ENCODE data around the gene KRT32. TPM values are rescaled to one million over a fixed set of nuclear protein-coding genes. Genes with fewer than 3 reads are reported as not detected.

Gene KRT32
- total and polyA plus RNA-seq, 3 donors from 2014 or later: 0.19 TPM; not detected in 2

DNA sequence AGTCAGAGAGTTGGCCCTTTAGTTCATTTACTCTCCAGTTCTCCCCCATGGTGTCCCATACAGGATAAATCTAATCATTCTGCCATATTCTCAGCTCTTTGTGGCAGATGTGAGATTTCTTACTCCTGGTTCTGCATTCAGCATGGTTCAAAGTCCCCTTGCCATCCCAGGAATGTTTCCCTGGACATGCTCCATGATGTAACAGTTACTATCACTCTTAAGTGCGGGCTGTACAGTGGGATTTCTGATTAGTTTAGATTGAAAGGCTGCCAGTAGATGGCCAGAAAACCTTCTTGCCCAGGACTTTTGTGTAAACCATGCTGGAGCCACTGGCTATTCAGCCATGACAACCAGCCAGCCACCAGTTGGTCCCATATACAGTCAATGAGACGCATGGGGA, 53.2 kb downstream of the KRT32 start:
- H3K36me3 ChIP-seq (ENCODE audit: low read depth, missing control alignments): no peaks in the 10 kb centered on the region
- intact Hi-C loops (cut with DNase I; ENCODE audit: low total_unique reads): no loop called here
- no peaks in the 10 kb centered on the region for H3K9me3 ChIP-seq
- 60 to 79% methylated on average over 1 to 2 of the region's 2 CpGs for WGBS, 2 donors
- no peak overlapping the region for H3K4me3 ChIP-seq
- peaks cover 24% of the 10 kb centered on the region for H3K4me1 ChIP-seq
- TF ChIP-seq POLR2A (IDR thresholded peaks at IDR 0.05): no peak
- TF ChIP-seq, protein P1, sequence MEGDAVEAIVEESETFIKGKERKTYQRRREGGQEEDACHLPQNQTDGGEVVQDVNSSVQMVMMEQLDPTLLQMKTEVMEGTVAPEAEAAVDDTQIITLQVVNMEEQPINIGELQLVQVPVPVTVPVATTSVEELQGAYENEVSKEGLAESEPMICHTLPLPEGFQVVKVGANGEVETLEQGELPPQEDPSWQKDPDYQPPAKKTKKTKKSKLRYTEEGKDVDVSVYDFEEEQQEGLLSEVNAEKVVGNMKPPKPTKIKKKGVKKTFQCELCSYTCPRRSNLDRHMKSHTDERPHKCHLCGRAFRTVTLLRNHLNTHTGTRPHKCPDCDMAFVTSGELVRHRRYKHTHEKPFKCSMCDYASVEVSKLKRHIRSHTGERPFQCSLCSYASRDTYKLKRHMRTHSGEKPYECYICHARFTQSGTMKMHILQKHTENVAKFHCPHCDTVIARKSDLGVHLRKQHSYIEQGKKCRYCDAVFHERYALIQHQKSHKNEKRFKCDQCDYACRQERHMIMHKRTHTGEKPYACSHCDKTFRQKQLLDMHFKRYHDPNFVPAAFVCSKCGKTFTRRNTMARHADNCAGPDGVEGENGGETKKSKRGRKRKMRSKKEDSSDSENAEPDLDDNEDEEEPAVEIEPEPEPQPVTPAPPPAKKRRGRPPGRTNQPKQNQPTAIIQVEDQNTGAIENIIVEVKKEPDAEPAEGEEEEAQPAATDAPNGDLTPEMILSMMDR (IDR thresholded peaks at IDR 0.05): no peak
- no peaks in the 10 kb centered on the region for H3K27me3 ChIP-seq
- DNase-seq: no peak
- no peak overlapping the region for H3K27ac ChIP-seq

DNA sequence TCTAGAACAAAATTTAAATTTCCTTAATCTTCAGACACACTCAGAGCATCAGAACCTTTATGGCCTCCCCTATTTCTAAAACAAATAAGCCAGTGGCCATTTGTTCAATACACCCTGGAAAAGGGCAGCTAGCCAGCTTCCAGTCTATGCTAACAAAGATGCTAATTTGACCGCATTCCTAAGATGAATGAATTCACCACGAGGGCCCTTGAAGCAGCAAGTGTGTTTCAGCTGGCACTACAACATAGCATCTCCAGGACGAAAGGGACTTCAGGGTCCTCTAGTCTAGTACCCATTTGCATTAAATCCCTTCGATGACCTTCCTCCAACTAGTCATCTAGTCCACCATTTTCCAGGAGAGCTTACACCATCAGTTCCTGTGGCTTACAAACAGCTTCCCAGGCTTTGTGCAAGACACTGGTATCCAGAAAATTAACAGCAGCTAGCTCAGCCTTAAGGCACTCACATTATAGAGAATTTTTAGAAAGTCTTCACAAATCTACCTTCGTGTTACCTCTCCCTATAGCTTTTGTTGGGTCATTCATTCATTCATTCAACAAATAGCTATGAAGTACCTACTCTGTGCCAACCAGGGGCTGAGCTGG, 53.7 kb downstream of the KRT32 start:
- TF ChIP-seq POLR2A (IDR thresholded peaks at IDR 0.05): no peak
- TF ChIP-seq, protein P1 (IDR thresholded peaks at IDR 0.05): no peak
- Histone ChIP-seq H3K4me1 (peaks cover 24% of the 10 kb centered on the region), H3K9me3 (no peaks in the 10 kb centered on the region), H3K27ac (no peak overlapping the region), H3K36me3 (ENCODE audit: low read depth, missing control alignments) (no peaks in the 10 kb centered on the region), H3K27me3 (no peaks in the 10 kb centered on the region), H3K4me3 (no peak overlapping the region)
- intact Hi-C loops (cut with DNase I; ENCODE audit: low total_unique reads): no loop called here
- WGBS, 2 donors: 76 to 81% methylated on average over 5 of the region's 5 CpGs
- no peak for DNase-seq

DNA sequence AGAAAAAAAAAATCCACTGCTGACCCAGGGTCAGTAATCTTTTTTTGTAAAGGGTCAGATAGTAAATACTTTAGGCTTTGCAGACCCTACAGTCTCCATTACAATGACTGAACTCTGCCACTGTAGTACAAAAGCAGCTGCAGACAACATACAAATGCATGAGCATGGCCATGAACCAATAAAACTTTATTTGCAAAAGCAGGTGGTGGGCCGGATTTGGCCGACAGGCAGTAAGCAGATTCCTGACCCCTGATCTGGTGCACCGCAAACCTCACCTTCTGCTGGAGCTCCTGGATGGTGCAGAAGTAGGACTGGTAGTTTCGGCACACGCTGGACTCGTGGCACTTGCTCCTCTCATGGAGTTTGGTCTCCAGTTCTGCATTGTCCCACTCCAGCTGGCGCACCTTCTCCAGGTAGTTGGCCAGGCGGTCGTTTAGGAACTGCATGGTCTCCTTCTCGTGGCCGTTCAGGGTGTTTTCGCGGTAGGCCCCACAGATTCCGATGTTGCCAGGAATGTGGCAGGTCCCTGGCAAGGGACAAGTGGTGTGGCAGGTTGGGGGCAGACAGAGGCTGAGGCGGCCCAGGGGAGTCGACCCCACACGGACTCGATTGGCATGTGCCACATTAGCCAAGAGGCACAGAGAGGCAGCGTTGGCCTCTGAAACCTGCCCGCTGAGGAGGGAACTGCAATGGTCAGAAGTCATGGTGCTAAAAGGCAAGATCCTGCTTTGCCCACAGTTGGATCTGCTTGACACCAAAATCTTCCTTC, 55.9 kb downstream of the KRT32 start:
- Histone ChIP-seq H3K27ac (no peak overlapping the region), H3K4me3 (no peak overlapping the region), H3K4me1 (peaks cover 13% of the 10 kb centered on the region), H3K27me3 (no peaks in the 10 kb centered on the region), H3K9me3 (no peaks in the 10 kb centered on the region), H3K36me3 (ENCODE audit: low read depth, missing control alignments) (no peaks in the 10 kb centered on the region)
- intact Hi-C loops (cut with DNase I; ENCODE audit: low total_unique reads): no loop called here
- 85 to 93% methylated on average over 13 to 20 of the region's 20 CpGs for WGBS, 2 donors
- no peak for DNase-seq
- TF ChIP-seq POLR2A (IDR thresholded peaks at IDR 0.05): no peak
- TF ChIP-seq, protein P1 (IDR thresholded peaks at IDR 0.05): no peak

Small RNA genes within 50 kb of the gene (microRNA-seq; reads per million reads assigned to microRNA genes)
- gene MIR6510 (ENCODE audit: borderline number of aligned reads in 2 of 2, borderline replicate concordance in 1 of 2): 0 reads per million in 2 donors

Small RNA genes within 50 kb of the gene (small RNA-seq; reads per million reads assigned to genes)
- 0.19 to 0.27 reads per million in 2 donors for gene RNU2-32P

Other genes starting within 250 kb of the KRT32 start
- not detected for gene KRTAP9-2, start 240.7 kb downstream of the KRT32 start, total RNA-seq
- not detected for gene KRTAP9-2, start 240.7 kb downstream of the KRT32 start, polyA plus RNA-seq (ENCODE audit: insufficient read depth, low read depth, low replicate concordance)
- not detected for gene KRTAP9-3, start 234.9 kb downstream of the KRT32 start, total RNA-seq
- not detected for gene KRTAP9-3, start 234.9 kb downstream of the KRT32 start, polyA plus RNA-seq (ENCODE audit: insufficient read depth, low read depth, low replicate concordance)
- gene KRTAP9-8, start 229.4 kb downstream of the KRT32 start, total RNA-seq: not detected
- not detected for gene KRTAP9-8, start 229.4 kb downstream of the KRT32 start, polyA plus RNA-seq (ENCODE audit: insufficient read depth, low read depth, low replicate concordance)
- not detected for gene KRTAP9-4, start 217.7 kb downstream of the KRT32 start, total RNA-seq
- not detected for gene KRTAP9-4, start 217.7 kb downstream of the KRT32 start, polyA plus RNA-seq (ENCODE audit: insufficient read depth, low read depth, low replicate concordance)
- not detected for gene KRTAP9-9, start 212.0 kb downstream of the KRT32 start, total RNA-seq
- gene KRTAP9-9, start 212.0 kb downstream of the KRT32 start, polyA plus RNA-seq (ENCODE audit: insufficient read depth, low read depth, low replicate concordance): not detected
- not detected for gene KRTAP9-6, start 202.0 kb downstream of the KRT32 start, total RNA-seq
- not detected for gene KRTAP9-6, start 202.0 kb downstream of the KRT32 start, polyA plus RNA-seq (ENCODE audit: insufficient read depth, low read depth, low replicate concordance)
- gene KRTAP9-7, start 191.7 kb downstream of the KRT32 start, total RNA-seq: under 1 TPM in 1 of 2 donors, not detected in 1; 0.47 TPM
- not detected for gene KRTAP9-7, start 191.7 kb downstream of the KRT32 start, polyA plus RNA-seq (ENCODE audit: insufficient read depth, low read depth, low replicate concordance)
- not detected for gene KRTAP29-1, start 164.5 kb downstream of the KRT32 start, total RNA-seq
- gene KRTAP29-1, start 164.5 kb downstream of the KRT32 start, polyA plus RNA-seq (ENCODE audit: insufficient read depth, low read depth, low replicate concordance): not detected
- gene KRTAP16-1, start 158.1 kb downstream of the KRT32 start, total RNA-seq: not detected
- not detected for gene KRTAP16-1, start 158.1 kb downstream of the KRT32 start, polyA plus RNA-seq (ENCODE audit: insufficient read depth, low read depth, low replicate concordance)
- not detected for gene KRTAP17-1, start 151.7 kb downstream of the KRT32 start, total RNA-seq
- gene KRTAP17-1, start 151.7 kb downstream of the KRT32 start, polyA plus RNA-seq (ENCODE audit: insufficient read depth, low read depth, low replicate concordance): not detected
- gene KRT33A, start 116.6 kb downstream of the KRT32 start, total RNA-seq: 1 to 10 TPM in 1 of 2 donors, under 1 TPM in 1; 0.50 to 3.1 TPM
- 2.3 TPM for gene KRT33A, start 116.6 kb downstream of the KRT32 start, polyA plus RNA-seq (ENCODE audit: insufficient read depth, low read depth, low replicate concordance)
- under 1 TPM in 1 of 2 donors, not detected in 1; 0.25 TPM for gene KRT33B, start 97.6 kb downstream of the KRT32 start, total RNA-seq
- not detected for gene KRT33B, start 97.6 kb downstream of the KRT32 start, polyA plus RNA-seq (ENCODE audit: insufficient read depth, low read depth, low replicate concordance)
- gene KRT34, start 85.1 kb downstream of the KRT32 start, total RNA-seq: under 1 TPM; 0.50 to 0.55 TPM
- 1.2 TPM for gene KRT34, start 85.1 kb downstream of the KRT32 start, polyA plus RNA-seq (ENCODE audit: insufficient read depth, low read depth, low replicate concordance)
- gene KRT31, start 69.8 kb downstream of the KRT32 start, total RNA-seq: under 1 TPM in 1 of 2 donors, not detected in 1; 0.74 TPM
- 0.53 TPM for gene KRT31, start 69.8 kb downstream of the KRT32 start, polyA plus RNA-seq (ENCODE audit: insufficient read depth, low read depth, low replicate concordance)
- not detected for gene KRT37, start 42.8 kb downstream of the KRT32 start, total RNA-seq
- not detected for gene KRT37, start 42.8 kb downstream of the KRT32 start, polyA plus RNA-seq (ENCODE audit: insufficient read depth, low read depth, low replicate concordance)
- gene KRT38, start 26.4 kb downstream of the KRT32 start, total RNA-seq: not detected
- gene KRT38, start 26.4 kb downstream of the KRT32 start, polyA plus RNA-seq (ENCODE audit: insufficient read depth, low read depth, low replicate concordance): not detected
- not detected for gene KRT35, start 13.8 kb upstream of the KRT32 start, total RNA-seq
- 0.18 TPM for gene KRT35, start 13.8 kb upstream of the KRT32 start, polyA plus RNA-seq (ENCODE audit: insufficient read depth, low read depth, low replicate concordance)
- gene KRT36, start 22.5 kb upstream of the KRT32 start, total RNA-seq: under 1 TPM; 0.24 to 0.43 TPM
- gene KRT36, start 22.5 kb upstream of the KRT32 start, polyA plus RNA-seq (ENCODE audit: insufficient read depth, low read depth, low replicate concordance): 0.24 TPM
- 1 to 10 TPM; 2.4 to 7.7 TPM for gene KRT13, start 38.2 kb upstream of the KRT32 start, total RNA-seq
- 21.4 TPM for gene KRT13, start 38.2 kb upstream of the KRT32 start, polyA plus RNA-seq (ENCODE audit: insufficient read depth, low read depth, low replicate concordance)
- 10 to 100 TPM in 1 of 2 donors, 1 to 10 TPM in 1; 5.8 to 19.4 TPM for gene KRT15, start 51.5 kb upstream of the KRT32 start, total RNA-seq
- 21.7 TPM for gene KRT15, start 51.5 kb upstream of the KRT32 start, polyA plus RNA-seq (ENCODE audit: insufficient read depth, low read depth, low replicate concordance)
- gene KRT19, start 60.9 kb upstream of the KRT32 start, total RNA-seq: 1 to 10 TPM; 3.9 to 5.5 TPM
- gene KRT19, start 60.9 kb upstream of the KRT32 start, polyA plus RNA-seq (ENCODE audit: insufficient read depth, low read depth, low replicate concordance): 49.5 TPM
- gene KRT9, start 104.7 kb upstream of the KRT32 start, total RNA-seq: under 1 TPM in 1 of 2 donors, not detected in 1; 0.43 TPM
- 0.29 TPM for gene KRT9, start 104.7 kb upstream of the KRT32 start, polyA plus RNA-seq (ENCODE audit: insufficient read depth, low read depth, low replicate concordance)
- gene KRT14, start 119.5 kb upstream of the KRT32 start, total RNA-seq: under 1 TPM in 1 of 2 donors, not detected in 1; 0.24 TPM
- gene KRT14, start 119.5 kb upstream of the KRT32 start, polyA plus RNA-seq (ENCODE audit: insufficient read depth, low read depth, low replicate concordance): 0.37 TPM
- not detected for gene KRT16, start 145.4 kb upstream of the KRT32 start, total RNA-seq
- gene KRT16, start 145.4 kb upstream of the KRT32 start, polyA plus RNA-seq (ENCODE audit: insufficient read depth, low read depth, low replicate concordance): not detected
- 10 to 100 TPM; 13.3 to 26.0 TPM for gene KRT17, start 157.2 kb upstream of the KRT32 start, total RNA-seq
- 12.2 TPM for gene KRT17, start 157.2 kb upstream of the KRT32 start, polyA plus RNA-seq (ENCODE audit: insufficient read depth, low read depth, low replicate concordance)
- gene EIF1, start 221.5 kb upstream of the KRT32 start, total RNA-seq: 100 to 1,000 TPM; 274 to 338 TPM
- 1,078 TPM for gene EIF1, start 221.5 kb upstream of the KRT32 start, polyA plus RNA-seq (ENCODE audit: insufficient read depth, low read depth, low replicate concordance)
- not detected for gene GAST, start 244.9 kb upstream of the KRT32 start, total RNA-seq
- not detected for gene GAST, start 244.9 kb upstream of the KRT32 start, polyA plus RNA-seq (ENCODE audit: insufficient read depth, low read depth, low replicate concordance)